Measurements from ENCODE around the gene SNCB. TPM values are rescaled to one million over a fixed set of nuclear protein-coding genes. Genes with fewer than 3 reads are reported as not detected.

The SNCB gene
- total RNA-seq, 2 donors from 2014 or later = not detected

- Histone ChIP-seq H3K4me3 (no peak overlapping the region), H3K36me3 (no peaks in the 10 kb centered on the region)
- no peak for TF ChIP-seq CTCF (IDR thresholded peaks at IDR 0.05)
These were observed 10.3 kb upstream of the SNCB start for GRCh38 chr5:176640616-176641015.

GRCh38 chr5:176639981-176640380 lies 9.6 kb upstream of the SNCB start:
- H3K27me3 ChIP-seq = no peaks in the 10 kb centered on the region
- intact Hi-C loops (cut with DNase I) = no loop called here
- H3K4me3 ChIP-seq = no peak overlapping the region
- no peak overlapping the region for H3K27ac ChIP-seq
- no peaks in the 10 kb centered on the region for H3K4me1 ChIP-seq
- no peak for TF ChIP-seq CTCF (IDR thresholded peaks at IDR 0.05)
- no peaks in the 10 kb centered on the region for H3K36me3 ChIP-seq
- no peak overlapping the region for H3K9ac ChIP-seq (ENCODE audit: low read depth in 2 of 2, low read length in 2 of 2)
- no peak for DNase-seq
- no peaks in the 10 kb centered on the region for H3K9me3 ChIP-seq

More at GRCh38 chr5:176640616-176641015, 10.3 kb upstream of the SNCB start:
- no peak overlapping the region for H3K27ac ChIP-seq
- H3K4me1 ChIP-seq = no peaks in the 10 kb centered on the region
- H3K27me3 ChIP-seq = no peaks in the 10 kb centered on the region
- no peak for DNase-seq
- no peaks in the 10 kb centered on the region for H3K9me3 ChIP-seq
- intact Hi-C loops (cut with DNase I) = no loop called here
- no peak overlapping the region for H3K9ac ChIP-seq (ENCODE audit: low read depth in 2 of 2, low read length in 2 of 2)

GRCh38 chr5:176639208-176639607 lies 8.9 kb upstream of the SNCB start:
- no peak for TF ChIP-seq CTCF (IDR thresholded peaks at IDR 0.05)
- no peaks in the 10 kb centered on the region for H3K9me3 ChIP-seq
- intact Hi-C loops (cut with DNase I) = no loop called here
- H3K9ac ChIP-seq (ENCODE audit: low read depth in 2 of 2, low read length in 2 of 2) = no peak overlapping the region
- H3K4me3 ChIP-seq = no peak overlapping the region
- no peaks in the 10 kb centered on the region for H3K4me1 ChIP-seq
- no peaks in the 10 kb centered on the region for H3K36me3 ChIP-seq
- DNase-seq = no peak
- no peaks in the 10 kb centered on the region for H3K27me3 ChIP-seq
- no peak overlapping the region for H3K27ac ChIP-seq

GRCh38 chr5:176638437-176638836 lies 8.1 kb upstream of the SNCB start:
- Histone ChIP-seq H3K36me3 (no peaks in the 10 kb centered on the region), H3K9me3 (no peaks in the 10 kb centered on the region), H3K9ac (ENCODE audit: low read depth in 2 of 2, low read length in 2 of 2) (no peak overlapping the region), H3K27me3 (no peaks in the 10 kb centered on the region), H3K27ac (no peak overlapping the region), H3K4me1 (no peaks in the 10 kb centered on the region), H3K4me3 (no peak overlapping the region)
- intact Hi-C loops (cut with DNase I) = no loop called here
- no peak for TF ChIP-seq CTCF (IDR thresholded peaks at IDR 0.05)
- no peak for DNase-seq

- H3K9me3 ChIP-seq = no peaks in the 10 kb centered on the region
- intact Hi-C loops (cut with DNase I) = no loop called here
- TF ChIP-seq CTCF (IDR thresholded peaks at IDR 0.05) = no peak
These were observed 7.2 kb upstream of the SNCB start for GRCh38 chr5:176637556-176637955.

GRCh38 chr5:176636426-176636825 lies 6.1 kb upstream of the SNCB start:
- Histone ChIP-seq H3K9me3 (no peaks in the 10 kb centered on the region), H3K4me3 (no peak overlapping the region), H3K27ac (no peak overlapping the region), H3K27me3 (peaks cover 9% of the 10 kb centered on the region), H3K4me1 (no peaks in the 10 kb centered on the region), H3K9ac (ENCODE audit: low read depth in 2 of 2, low read length in 2 of 2) (no peak overlapping the region), H3K36me3 (no peaks in the 10 kb centered on the region)
- TF ChIP-seq CTCF (IDR thresholded peaks at IDR 0.05) = no peak
- no peak for DNase-seq
- intact Hi-C loops (cut with DNase I) = no loop called here

More at GRCh38 chr5:176637556-176637955, 7.2 kb upstream of the SNCB start:
- H3K9ac ChIP-seq (ENCODE audit: low read depth in 2 of 2, low read length in 2 of 2) = no peak overlapping the region
- H3K36me3 ChIP-seq = no peaks in the 10 kb centered on the region
- H3K27me3 ChIP-seq = no peaks in the 10 kb centered on the region
- H3K4me3 ChIP-seq = no peak overlapping the region
- DNase-seq = no peak
- no peaks in the 10 kb centered on the region for H3K4me1 ChIP-seq
- no peak overlapping the region for H3K27ac ChIP-seq

All from colonic mucosa (tissue), 4 donors.